ENCODE measurements around the gene RAB32.

RAB32 gene

DNA sequence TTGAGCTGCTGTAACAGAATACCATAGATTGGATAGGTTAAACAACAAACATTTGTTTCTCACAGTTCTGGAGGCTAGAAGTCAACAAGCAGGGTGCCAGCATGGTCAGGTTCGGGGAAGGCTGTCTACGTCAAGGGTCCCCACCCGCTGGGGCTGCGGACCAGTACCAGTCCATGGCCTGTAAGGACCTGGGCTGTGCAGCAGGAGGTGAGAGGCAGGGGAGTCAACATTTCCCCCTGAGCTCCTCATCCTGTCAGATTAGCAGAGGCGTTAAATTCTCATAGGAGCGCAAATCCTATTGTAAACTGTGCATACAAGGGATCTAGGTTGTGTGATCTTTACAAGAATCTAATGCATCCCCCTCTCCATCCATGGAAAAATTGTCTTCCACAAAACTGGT, 58.9 kb downstream of the RAB32 start:
- H3K4me3 ChIP-seq (ENCODE audit: low read depth, low read length) = no peak overlapping the region
- DNase-seq (ENCODE audit: low read depth, low spot score) = no peak
- in situ Hi-C loops (cut with HindIII; ENCODE audit: low sequenced_read_pairs) = no loop called here
- TF ChIP-seq, protein P1, sequence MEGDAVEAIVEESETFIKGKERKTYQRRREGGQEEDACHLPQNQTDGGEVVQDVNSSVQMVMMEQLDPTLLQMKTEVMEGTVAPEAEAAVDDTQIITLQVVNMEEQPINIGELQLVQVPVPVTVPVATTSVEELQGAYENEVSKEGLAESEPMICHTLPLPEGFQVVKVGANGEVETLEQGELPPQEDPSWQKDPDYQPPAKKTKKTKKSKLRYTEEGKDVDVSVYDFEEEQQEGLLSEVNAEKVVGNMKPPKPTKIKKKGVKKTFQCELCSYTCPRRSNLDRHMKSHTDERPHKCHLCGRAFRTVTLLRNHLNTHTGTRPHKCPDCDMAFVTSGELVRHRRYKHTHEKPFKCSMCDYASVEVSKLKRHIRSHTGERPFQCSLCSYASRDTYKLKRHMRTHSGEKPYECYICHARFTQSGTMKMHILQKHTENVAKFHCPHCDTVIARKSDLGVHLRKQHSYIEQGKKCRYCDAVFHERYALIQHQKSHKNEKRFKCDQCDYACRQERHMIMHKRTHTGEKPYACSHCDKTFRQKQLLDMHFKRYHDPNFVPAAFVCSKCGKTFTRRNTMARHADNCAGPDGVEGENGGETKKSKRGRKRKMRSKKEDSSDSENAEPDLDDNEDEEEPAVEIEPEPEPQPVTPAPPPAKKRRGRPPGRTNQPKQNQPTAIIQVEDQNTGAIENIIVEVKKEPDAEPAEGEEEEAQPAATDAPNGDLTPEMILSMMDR (IDR thresholded peaks at IDR 0.05; ENCODE audit: low read depth, low read length) = no peak

Data from astrocyte of the spinal cord (primary cell).